GM18861 (cell line): ENCODE results near the gene NACC1.
"Not testable (repeated sequence)": the region's sequence is repeated elsewhere in the genome, so short reads cannot be mapped to it uniquely, and the experiment has no call there.

Experiments
- ATAC-seq: cut with Tn5 transposase; IDR thresholded peaks from one replicate; pipeline ENCODE4 v1.9.1; 2021; ENCODE audit not compliant: unreplicated experiment

NACC1 gene

GRCh38 chr19:13160557-13160956 lies 42.5 kb downstream of the NACC1 start:
- ATAC-seq, result no peak

- ATAC-seq, result peak; percentile 43
Observed at GRCh38 chr19:13162724-13163608, 44.9 kb downstream of the NACC1 start.

- no peak for ATAC-seq
Observed at GRCh38 chr19:13163609-13164342, 45.7 kb downstream of the NACC1 start.

GRCh38 chr19:13164343-13165161 lies 46.5 kb downstream of the NACC1 start:
- no peak for ATAC-seq

GRCh38 chr19:13165162-13165997 lies 47.3 kb downstream of the NACC1 start:
- no peak for ATAC-seq

- ATAC-seq, result not testable (repeated sequence)
Observed at GRCh38 chr19:13166151-13166550, 48.1 kb downstream of the NACC1 start.

- ATAC-seq, result no peak
Observed at GRCh38 chr19:13169769-13170168, 51.7 kb downstream of the NACC1 start.

- no peak for ATAC-seq
Observed at GRCh38 chr19:13171146-13171545, 53.1 kb downstream of the NACC1 start.

GRCh38 chr19:13172346-13173138 lies 54.5 kb downstream of the NACC1 start:
- ATAC-seq, result no peak

GRCh38 chr19:13173139-13173737 lies 55.2 kb downstream of the NACC1 start:
- no peak for ATAC-seq

GRCh38 chr19:13176345-13176744 lies 58.3 kb downstream of the NACC1 start:
- ATAC-seq, result no peak

- ATAC-seq, result not testable (repeated sequence)
Observed at GRCh38 chr19:13177584-13177983, 59.5 kb downstream of the NACC1 start.

GRCh38 chr19:13178291-13178690 lies 60.2 kb downstream of the NACC1 start:
- not testable (repeated sequence) for ATAC-seq

GRCh38 chr19:13181747-13182388 lies 63.8 kb downstream of the NACC1 start:
- ATAC-seq, result no peak

- not testable (repeated sequence) for ATAC-seq
Observed at GRCh38 chr19:13184926-13185325, 66.9 kb downstream of the NACC1 start.

GRCh38 chr19:13185763-13186657 lies 67.9 kb downstream of the NACC1 start:
- ATAC-seq, result not testable (repeated sequence)

- not testable (repeated sequence) for ATAC-seq
Observed at GRCh38 chr19:13186688-13187087, 68.6 kb downstream of the NACC1 start.

- ATAC-seq, result no peak
Observed at GRCh38 chr19:13187419-13187818, 69.4 kb downstream of the NACC1 start.
